NCI-H146 treated with DMSO at 0.1 percent for 48 hours (cell line): ENCODE data around the gene TNFRSF12A.
"Not testable (repeated sequence)": the region's sequence is repeated elsewhere in the genome, so short reads cannot be mapped to it uniquely, and the experiment has no call there.

Experiments
- DNase-seq: peaks from one replicate; lab custom pipeline; 2025; ENCODE audit not compliant: unreplicated experiment; lab: John Stamatoyannopoulos, UW

The TNFRSF12A gene

DNA sequence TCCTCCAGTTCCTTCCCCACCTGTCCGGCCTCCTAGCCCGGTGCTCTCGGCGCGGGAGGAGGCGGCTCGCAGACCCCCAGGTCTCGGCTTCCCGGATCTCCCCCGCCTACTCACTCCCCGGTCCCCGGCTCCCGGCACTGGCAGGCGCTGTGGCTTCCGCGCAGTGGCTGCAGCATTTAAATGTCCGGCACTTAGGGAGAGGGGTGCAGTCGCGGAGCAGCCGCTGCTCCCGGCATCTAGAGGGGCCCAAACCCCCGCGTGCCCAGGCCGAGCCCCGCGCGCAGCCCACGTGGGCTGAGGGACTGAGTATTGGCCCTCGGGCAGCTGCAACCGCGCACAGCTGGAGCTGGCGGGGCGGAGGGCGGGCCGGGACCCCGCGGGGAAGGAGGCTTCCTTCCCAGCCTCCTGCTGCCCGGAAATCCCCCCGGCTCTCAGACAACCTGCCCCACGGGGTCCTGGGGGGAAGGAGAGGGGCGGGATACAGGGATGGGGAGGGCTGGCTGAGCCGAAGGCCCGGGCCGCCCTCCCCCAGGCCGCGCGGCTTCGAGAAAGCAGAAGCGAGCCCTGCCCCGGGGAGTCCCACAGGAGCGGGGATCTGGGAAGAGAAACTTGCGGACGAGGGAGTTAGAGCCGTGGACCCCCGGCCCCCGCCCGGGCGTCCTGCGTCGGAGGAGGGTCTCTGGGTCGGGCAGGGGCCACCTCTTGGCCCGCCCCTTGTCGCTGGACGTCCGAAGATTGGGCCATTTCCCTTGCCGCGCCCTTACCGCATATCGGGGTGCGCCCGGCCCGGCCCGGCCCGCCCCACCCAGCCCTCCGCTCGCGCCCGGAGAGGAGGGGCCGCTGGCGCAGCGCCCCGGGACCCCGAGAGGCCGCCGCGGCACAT, 25.8 kb downstream of the TNFRSF12A start, which contains the start of gene MMP25:
Gene MMP25 (plus strand): TSS at position 804 of the 883 bp plus-strand sequence. CDS start 357 bp downstream, outside the sequence.
- no peak for DNase-seq

DNA sequence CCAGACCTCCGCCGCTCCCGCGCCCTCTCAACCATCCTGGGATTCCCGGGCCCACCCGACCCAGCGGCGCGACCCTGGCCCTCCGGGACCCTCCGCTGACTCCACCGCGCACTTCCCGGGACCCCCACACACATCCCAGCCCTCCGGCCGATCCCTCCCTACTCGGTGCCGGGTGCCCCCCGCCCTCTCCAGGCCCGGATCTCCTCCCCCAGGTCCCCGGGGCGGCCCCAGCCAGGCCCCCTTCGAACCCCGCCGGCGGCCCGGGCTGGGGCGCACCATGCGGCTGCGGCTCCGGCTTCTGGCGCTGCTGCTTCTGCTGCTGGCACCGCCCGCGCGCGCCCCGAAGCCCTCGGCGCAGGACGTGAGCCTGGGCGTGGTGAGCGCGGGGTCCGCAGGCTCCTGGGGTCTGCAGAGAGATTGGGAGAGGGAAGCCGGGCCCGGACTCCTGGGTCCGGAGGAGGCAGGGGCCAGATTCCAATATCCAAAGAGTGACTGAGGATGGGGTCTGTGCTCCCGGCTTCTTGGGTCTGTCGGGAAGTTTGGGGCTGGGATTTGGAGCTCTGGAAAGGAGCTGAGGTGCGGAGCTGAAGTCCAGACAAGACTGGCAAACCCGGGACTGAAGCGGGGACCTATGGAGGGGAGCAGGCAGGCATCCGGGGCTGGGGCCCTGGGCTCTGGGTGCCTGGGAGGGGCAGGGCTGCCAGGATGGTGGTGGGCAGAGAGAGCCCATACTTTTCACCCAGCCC, 26.6 kb downstream of the TNFRSF12A start:
- DNase-seq = no peak

DNA sequence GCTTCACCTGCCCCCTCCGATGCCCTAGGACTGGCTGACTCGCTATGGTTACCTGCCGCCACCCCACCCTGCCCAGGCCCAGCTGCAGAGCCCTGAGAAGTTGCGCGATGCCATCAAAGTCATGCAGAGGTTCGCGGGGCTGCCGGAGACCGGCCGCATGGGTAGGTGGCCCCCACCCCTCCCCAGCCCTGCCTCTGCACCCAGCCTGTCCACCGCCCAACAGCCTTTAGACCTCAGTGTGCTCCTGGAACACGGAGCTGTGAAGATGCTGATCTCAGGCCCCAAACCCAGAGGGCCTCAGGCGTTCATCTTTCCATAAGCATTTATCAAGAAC, 27.2 kb downstream of the TNFRSF12A start:
- DNase-seq = no peak

DNA sequence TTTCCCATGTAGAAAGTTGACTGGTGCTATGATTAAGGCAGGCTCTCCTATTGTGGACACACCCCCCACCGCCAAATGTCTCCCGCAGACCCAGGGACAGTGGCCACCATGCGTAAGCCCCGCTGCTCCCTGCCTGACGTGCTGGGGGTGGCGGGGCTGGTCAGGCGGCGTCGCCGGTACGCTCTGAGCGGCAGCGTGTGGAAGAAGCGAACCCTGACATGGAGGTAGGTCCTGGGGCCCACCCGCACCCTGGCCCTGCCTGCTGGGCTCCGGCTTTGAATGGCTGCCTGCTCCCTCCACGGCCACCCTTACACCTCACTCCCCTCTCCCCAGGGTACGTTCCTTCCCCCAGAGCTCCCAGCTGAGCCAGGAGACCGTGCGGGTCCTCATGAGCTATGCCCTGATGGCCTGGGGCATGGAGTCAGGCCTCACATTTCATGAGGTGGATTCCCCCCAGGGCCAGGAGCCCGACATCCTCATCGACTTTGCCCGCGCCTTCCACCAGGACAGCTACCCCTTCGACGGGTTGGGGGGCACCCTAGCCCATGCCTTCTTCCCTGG, 29.8 kb downstream of the TNFRSF12A start:
- DNase-seq = no peak

DNA sequence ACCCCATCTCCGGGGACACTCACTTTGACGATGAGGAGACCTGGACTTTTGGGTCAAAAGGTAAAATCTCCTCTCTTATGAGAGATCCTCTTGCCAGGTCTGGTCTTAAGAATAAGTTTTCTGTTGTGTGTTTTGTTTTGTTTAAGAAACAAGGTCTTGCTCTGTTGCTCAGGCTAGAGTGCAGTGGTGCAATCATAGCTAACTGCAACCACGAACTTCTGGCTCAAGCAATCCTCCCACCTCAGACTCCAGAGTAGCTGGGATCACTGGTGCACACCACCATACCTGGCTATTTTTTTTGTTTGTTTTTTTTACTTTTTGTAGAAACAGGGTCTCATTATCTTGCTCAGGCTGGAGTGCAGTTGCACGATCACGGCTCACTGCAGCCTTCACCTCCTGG, 30.3 kb downstream of the TNFRSF12A start:
- DNase-seq = no peak

DNA sequence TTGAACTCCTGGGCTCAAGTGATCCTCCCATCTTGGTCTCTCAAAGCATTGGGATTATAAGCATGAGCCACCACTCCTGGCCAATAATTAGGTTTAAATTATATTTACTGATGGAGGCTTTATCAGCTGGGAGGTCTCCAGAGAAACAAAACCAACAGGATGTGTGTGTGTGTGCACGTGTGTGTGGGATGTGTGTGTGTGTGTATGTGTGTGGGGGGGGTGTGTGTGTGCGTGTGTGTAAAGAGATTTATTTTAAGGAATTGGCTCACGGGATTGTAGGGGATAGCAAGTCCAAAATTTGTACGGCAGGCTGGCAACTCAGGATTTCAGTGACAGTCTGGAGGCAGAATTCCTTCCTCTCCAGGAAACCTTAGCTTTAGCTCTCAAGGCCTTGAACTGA, 30.8 kb downstream of the TNFRSF12A start:
- DNase-seq = peak; percentile 29

DNA sequence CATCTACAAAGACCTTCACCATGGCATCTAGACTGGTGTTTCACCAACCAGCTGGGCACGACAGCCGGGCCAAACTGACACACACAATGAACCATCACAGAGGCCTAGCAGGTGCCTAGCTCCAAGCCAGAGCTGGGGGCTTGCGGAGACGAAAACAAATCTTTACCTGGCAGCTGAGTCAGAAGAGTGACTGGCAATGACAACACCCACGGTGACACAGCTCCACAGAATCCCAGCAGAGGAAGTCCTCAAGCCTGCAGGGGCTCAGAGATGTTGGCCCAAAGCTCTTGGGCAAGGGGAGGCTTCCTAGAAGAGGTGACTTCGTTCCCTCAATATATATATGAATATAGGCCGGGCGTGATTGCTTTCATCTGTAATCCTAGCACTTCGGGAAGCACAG, 31.3 kb downstream of the TNFRSF12A start:
- DNase-seq = no peak

DNA sequence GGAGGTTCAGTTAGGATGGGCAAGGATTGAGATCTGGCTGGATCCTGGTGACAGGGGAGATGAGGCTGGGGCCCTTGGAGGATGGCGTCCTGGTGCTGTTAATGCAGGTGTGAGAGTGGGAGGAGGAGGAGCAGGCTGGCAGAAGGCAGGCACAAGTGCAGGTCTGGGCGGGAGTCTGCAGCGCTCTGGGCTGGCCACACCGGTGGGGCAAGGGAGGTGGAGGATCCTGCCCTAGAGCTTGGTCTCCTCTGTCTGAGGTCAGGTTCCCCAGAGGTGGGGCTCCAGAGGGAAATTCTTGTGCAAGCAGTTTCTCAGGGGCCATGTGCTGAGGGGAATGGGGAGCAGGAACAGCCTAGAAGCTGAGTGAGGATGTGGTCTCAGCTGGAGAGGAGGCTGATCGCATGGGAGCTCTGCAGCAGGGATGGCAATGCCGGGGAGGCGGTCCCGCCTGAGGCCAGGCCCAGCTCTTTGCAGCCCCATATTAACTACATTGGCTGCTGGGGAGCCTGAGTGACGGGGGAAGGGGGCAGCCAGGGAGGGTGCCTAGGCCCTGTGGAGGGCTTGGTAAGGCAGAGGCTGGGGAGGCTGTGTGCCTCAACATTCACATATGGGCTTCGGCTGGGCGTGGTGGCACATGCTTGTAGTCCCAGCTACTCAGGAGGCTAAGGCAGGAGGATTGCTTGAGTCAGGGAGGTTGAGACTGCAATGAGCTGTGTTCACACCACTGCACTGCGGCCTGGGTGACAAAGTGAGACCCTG, 32.6 kb downstream of the TNFRSF12A start:
- DNase-seq = not testable (repeated sequence)

DNA sequence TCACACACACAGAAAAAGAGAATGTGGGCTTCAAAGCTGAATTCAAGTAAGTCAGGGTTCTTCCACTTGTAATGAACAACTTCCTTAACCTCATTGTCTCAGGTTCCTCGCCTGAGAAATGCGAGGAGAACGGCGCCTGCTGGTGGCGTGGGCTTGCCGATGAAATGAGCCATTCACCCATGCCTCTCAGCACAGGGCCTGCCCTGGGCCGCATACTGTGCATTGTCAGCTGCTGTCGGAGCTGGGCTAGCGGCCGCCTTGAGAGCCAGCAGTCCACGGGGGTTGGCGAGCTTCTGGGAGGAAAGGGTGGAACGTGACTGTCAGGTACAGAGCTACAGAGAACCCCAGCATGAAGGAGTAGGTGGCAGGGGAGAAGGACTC, 33.2 kb downstream of the TNFRSF12A start:
- not testable (repeated sequence) for DNase-seq

DNA sequence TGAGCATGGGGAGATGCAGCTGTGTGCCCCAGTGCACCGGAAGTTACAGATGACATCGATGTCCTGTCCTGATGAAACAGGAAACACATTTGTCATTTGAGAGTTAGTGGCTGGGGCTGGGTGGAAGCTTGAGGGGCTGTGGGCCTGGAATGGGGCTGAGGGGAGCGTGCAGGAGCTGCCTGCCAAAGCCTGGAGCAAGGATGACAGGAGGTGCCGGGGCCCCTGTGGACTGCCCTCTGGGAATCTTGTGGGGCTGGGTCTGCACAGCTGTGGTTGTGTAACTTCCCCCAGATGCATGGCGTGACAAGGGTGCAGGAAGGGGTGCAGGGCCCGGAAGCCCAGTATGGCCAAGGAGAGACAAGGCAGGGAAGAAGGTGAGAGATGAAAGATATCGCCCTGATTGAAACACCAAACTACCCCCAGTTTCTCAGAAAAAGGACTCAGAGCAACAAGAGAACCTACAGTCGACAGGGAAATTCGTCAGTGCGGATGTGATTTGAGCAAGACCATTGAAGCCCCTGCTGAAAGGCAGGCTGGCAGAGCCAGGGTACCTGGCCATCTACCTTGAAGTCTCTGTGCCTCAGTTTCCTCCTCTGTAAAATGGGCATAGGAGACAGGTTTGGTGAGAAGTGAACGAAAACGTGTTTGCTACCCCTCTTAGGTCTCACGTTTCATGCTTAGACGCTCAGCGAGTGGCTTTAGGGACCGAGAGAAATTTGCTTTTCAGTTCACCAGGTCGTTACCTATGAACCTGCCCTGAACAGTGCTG, 35.0 kb downstream of the TNFRSF12A start:
- no peak for DNase-seq

DNA sequence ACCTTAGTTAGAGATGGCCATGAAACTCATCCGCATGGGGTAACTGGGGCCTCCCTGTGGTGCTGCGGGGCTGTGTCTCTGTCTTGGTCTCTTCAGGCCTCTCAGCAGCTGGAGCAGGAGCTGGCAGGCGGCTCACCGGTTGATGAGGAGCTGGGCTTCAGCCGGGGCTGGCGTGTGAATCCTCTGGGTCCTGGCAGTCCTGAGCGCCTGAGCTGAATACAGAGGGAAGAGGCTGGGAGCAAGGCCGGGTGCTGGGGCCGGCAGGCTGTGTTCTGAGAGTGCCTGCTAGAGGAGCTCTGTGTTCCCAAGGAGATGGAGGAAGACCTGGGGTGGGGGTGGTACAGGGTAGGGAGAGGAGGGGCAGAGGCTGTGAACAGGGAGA, 35.6 kb downstream of the TNFRSF12A start:
- DNase-seq = not testable (repeated sequence)

DNA sequence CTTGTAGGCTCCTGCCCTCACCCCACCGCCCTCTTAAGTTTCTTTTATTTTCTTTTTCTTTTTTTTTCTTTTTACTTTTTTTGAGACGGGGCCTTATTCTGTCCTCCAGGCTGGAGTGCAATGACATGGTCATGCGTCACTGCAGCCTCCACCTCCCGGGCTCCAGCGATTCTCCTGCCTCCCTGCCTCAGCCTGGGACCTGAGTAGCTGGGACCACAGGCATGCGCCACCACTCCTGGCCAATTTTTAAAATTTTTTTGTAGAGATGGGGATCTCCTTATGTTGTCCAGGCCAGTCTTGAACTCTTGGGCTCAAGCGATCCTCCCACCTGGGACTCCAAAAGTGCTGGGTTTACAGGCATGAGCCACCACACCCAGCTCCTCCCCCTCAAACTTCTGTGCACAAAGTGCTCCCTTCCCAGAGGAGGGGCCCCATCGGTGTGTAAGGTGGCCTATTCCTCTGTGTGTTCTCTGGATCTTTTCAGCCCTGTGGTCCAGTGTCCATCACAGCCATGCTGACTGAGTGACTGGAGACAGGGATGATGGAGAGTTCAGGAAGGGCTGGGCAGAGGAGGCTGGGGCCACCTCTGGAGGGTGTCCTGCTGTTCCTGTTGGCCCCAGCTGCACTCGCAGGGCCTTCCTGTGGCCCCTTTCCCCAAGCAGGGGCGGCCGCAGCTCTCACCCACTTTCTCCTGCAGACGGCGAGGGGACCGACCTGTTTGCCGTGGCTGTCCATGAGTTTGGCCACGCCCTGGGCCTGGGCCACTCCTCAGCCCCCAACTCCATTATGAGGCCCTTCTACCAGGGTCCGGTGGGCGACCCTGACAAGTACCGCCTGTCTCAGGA, 36.4 kb downstream of the TNFRSF12A start:
- DNase-seq = no peak

DNA sequence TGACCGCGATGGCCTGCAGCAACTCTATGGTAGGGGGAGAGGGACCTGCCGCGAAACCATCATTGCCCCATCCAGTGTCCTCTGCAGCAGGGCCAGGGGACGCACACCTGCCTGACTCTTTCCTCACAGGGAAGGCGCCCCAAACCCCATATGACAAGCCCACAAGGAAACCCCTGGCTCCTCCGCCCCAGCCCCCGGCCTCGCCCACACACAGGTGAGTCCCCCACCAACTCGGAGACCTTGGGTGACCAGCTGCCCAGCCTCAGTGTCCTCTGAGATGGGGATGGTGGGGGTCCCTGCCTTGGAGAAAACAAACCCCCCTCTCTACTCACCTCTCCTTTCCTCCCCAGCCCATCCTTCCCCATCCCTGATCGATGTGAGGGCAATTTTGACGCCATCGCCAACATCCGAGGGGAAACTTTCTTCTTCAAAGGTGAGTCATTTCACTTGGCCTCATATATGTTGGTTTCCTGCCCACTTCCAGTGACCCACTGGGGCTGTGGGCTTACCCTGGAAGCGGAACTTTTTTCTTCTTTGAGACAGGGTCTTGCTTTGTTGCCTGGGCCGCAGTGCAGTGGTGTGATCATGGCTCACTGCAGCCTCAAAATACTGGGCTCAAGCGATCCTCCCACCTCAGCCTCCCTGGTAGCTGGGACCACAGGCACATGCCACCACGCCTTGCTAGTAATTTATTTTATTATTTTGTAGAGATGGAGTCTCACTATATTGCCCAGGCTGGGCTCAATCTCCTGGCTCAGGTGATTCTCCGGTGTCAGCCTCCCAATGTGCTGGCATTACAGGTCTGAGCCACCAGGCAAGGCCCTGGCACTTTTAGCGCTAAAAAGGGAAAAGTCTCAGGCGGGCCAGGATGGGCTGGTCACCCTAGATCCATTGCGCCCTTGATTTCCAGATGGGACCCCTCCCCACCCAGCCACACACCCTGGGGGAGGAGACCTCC, 37.3 kb downstream of the TNFRSF12A start:
- DNase-seq = no peak

DNA sequence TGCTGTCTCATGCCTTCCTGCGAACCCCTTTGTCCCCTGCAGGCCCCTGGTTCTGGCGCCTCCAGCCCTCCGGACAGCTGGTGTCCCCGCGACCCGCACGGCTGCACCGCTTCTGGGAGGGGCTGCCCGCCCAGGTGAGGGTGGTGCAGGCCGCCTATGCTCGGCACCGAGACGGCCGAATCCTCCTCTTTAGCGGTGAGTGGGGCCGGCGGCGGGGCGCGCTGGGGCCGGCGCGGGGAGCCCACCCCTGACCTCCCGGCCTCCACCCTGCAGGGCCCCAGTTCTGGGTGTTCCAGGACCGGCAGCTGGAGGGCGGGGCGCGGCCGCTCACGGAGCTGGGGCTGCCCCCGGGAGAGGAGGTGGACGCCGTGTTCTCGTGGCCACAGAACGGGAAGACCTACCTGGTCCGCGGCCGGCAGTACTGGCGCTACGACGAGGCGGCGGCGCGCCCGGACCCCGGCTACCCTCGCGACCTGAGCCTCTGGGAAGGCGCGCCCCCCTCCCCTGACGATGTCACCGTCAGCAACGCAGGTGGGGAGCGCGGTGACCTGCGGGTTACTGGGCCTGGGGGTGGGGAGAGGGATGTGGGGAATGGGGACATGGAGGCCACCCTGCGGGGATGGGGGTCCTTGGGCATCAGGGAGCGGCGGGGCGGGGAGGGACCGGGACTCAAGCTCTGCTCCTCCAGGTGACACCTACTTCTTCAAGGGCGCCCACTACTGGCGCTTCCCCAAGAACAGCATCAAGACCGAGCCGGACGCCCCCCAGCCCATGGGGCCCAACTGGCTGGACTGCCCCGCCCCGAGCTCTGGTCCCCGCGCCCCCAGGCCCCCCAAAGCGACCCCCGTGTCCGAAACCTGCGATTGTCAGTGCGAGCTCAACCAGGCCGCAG, 38.2 kb downstream of the TNFRSF12A start:
- DNase-seq = peak; percentile 12

DNA sequence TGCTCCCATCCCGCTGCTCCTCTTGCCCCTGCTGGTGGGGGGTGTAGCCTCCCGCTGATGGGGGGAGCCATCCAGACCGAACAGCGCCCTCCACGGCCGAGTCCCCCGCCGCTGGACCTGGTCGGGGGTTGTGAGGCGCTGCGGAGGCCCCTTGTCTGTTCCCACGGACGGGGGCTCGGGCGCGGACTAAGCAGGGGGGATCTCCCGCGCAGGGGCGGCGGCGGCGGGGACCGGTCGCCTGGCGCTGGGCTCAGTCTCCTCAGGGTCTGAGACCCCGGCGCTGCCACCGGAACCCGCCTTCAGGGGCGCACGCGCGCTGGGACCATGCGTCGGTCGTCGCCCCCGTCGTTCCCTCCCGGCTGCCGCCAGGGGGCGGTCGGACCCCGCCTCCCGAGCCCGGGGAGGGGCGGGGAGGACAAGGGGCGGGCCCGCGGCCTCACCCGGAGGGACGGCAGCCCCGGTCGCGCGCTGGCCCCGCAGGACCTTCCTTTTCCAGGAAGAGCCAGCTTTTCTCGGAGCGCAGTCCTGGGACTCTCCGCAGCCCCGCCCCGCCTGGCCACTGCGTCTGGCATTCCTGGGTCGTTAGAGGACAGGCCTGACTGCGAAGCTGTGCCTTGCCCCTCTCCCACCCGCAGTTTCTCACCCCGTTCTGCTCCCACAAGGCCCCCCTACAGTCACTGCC, 39.0 kb downstream of the TNFRSF12A start:
- DNase-seq = peak; percentile 37

DNA sequence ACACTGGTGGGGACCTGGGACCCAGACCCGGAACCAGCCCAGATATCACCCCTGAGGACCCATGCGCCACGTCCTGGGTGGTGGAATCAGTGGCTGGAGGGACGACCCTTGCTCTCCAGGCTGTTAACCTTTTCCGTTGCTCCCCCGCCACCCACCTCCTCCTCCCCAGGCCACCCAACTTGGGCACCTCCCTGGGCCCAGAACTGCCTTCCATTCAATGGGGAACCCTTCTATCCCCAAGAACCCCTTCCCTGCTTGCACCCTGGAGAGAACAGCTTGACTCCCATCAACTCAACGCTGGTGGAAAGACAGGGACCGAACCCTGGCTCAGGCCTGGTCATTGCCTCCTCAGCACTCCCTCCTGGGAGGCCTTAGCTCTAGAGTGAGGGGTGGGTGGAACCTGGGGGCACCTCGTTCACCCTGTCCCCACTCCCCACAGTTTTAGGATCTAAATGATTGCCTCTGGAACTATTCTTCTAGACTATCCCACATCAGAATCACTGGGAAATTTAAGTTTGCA, 39.6 kb downstream of the TNFRSF12A start:
- no peak for DNase-seq
